T follicular helper cell (primary cell): ENCODE results near the gene ANKS1B.
"Not testable (repeated sequence)": the region's sequence is repeated elsewhere in the genome, so short reads cannot be mapped to it uniquely, and the experiment has no call there.

ENCODE experiments used
- DNase-seq: peaks from one replicate; pipeline ENCODE4 v3.0.0-alpha.2; 2020; ENCODE audit warnings: low read depth

ANKS1B gene

DNA sequence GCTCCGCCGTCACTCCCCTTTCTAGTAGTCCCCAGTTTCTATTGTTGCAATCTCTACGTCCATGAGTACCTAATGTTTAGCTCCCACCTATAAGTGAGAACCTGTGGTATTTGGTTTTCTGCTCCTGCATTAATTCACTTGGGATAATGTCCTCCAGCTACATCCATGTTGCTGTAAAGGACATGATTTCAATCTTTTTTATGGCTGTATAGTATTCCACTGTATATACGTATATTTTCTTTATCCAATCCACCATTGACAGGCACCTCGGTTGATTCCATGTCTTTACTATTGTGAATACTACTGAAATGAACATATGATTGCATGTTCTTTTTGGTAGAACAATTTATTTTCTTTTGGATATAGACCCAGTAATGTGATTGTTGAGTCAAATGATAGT lies 114.7 kb downstream of the ANKS1B start:
- DNase-seq = no peak

DNA sequence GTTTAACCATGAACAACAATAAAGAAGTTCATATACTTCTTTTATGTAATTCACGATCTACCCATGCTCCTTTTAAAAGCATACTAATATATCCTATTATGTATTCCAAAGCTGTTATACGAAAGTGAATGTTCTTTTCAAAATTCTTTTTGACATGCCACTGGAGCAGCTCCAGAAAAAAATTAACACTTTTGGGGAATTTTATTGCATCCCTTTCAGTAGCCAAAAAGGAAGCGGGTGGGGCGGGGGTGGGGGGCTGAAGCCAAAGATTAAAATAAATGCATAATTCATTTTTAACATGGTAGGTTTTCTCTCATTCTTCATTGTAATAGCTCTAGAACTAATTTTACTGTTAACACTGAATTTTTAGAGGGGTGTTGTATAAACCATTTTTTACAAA lies 123.0 kb downstream of the ANKS1B start:
- DNase-seq = no peak

DNA sequence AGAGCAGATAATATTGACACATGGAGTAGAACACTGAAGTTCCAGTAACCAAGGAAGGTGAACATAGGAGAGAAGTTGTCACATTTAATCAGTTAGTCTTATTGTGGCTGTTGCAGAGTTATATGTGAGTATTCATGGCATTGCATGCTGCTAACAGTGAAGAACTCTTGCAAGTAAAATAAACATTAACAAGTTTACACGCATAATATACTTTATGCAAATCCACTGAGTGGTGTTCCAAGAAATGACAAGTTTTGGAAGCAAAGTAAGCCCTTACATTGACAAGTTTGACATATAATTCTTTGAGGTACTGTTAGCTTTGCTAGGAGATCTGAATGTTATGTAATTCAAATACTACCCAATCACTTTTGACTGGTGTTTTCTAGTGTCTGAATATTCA lies 125.6 kb downstream of the ANKS1B start:
- no peak for DNase-seq

DNA sequence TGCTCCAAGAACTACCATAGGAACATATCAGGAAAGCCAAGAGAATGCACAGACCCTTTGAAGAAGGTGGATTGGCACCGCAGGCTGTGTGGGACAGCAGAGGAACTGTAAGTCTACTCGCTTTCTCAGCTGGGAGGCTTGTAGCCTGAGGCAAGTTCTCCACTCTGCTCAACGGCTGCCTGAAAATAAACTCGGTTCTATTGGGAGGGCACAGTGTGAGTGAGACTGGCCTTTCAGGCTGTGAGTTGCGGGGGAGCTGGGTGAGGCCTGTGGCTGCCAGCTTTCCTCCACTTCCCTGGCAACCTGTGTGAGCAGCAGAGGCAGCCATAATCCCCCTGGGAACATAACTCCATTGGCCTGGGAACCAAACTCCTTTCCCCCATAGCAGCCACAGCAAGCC lies 132.1 kb downstream of the ANKS1B start:
- DNase-seq = no peak

DNA sequence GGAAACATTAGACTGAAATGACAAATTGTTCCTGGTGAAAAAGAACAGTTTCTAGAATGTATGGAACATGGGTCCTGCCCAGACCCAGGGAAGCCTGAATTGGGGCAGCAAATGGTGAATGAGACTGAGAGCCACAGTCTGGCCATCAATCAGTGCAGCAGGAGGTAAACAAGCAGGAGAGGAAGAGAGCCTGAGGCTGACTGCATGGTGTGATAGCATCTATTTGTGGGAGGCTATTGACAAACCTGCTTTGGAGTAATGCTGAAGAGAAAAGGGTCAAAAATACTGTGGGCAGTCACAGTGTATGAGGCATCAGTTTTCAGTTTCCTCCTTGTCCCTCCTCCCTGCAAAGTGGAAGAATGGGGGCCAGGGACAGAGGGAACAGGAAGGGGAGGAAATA lies 136.8 kb downstream of the ANKS1B start:
- no peak for DNase-seq

DNA sequence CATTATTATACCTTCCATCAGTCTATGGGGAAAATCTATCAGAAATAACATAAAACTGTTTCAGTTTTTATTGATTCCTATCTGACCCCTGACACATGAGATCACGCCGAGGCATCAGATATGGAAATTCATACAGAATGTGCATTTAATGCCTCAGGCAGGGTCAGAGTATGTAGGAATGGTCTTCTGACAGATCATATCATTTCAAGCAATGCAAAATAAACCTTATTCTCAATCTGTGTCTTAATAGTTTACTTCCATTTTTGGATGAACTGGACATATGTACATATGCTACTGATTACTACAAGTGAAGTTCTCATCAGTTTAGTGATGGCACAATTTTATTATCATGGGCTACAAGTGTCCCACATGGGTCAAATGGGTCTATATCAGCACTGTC lies 150.0 kb downstream of the ANKS1B start:
- no peak for DNase-seq

DNA sequence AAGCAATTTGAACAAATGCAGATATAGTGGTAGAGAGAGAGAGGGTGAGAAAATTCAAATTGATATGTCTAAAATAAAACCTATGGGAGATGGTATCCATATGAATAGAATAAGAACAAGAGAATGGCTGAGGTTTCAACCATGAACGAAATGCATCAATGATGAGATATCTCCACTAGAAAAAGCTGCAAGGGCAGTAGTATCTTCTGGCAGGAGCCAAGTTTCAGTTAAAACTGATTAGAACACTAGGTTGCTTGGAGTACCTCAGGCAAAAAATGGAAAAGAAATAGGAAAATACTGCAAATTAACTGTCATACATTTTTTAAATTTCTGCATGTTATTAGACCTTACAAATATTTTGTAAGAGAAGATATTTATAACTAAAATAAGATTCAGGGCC lies 151.3 kb downstream of the ANKS1B start:
- DNase-seq = no peak

DNA sequence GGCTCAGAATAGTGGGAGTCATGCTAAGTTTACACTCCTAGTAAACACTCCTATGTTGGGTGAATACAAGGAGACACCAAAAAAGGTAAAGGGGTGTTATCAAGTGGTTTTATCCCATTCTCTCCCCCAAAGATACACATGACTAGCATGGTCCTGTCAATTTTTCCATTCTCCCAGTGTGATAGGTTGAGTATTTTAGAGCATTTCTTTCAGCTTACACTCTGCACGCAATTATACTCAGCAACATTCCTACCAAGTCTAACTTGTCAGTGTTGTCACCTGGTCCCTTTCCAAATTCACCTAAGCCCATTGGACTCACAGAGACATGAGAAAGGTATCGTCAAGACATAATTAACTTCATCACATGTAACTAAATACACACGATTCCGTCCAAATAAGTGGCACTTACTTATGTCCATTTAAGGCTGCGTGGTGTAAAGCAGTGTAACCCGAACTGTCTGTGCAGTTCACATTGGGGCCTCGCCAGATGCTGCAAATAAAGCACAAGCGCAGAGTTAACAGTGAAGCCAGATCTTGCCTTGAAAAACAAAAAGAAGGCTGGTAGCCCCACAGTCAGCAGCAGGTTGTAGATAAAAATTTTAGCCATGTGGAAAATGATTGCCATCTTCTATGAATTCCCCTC lies 159.7 kb downstream of the ANKS1B start:
- no peak for DNase-seq

DNA sequence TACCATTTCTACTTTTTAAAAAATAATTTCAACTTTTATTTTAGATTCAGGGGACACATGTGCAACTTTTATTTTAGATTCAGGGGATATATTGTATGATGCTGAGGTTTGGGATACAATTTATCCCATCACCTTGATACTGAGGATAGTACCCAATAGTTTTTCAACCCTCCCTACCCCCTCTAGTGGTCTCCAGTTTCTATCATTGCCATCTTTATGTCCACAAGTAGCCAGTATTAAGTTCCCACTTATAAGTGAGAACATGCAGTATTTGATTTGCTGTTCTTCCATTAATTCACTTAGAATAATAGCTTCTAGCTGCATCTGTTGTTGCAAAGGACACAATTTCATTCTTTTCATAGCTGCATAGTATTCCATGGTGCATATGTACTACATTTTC lies 162.5 kb downstream of the ANKS1B start:
- DNase-seq = no peak

DNA sequence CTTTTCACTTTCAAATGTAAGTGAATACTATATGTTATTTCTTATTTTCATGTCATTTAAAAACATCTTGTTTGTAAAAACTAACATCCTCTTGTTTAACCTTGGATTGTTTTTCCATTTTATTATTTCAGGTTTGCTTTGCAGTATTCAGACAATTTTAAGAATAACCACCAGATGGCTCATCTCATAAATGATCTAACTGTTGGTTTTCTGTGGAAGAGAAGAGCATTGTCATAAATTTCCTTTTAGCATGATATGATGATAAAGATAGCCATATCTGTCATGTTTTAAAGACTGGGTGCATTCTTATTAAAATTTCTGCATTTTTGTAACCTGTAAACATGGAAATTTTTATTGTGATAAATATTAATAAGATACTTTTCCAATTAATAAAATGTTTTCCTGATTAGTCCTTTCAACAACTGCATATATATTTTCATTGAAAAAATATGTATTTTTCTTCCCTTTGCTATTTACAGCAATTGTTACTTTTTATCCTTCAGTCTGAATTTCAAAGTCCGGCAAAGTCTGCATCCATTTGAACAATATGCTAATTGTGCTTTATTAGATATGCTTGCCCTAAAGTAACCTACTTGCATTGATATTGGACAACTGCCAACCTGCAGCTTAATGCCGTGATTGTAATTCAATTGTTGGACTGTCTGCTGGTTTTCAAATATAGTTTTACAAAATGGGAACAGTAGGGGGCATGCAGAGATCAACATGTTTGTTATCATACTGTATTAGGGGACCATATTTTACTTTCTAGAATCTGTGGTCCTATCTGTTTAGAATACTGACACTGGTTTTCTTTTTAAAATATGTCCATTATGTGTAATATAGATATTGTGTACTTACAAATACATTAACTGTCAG lies 173.8 kb downstream of the ANKS1B start:
- DNase-seq = no peak

DNA sequence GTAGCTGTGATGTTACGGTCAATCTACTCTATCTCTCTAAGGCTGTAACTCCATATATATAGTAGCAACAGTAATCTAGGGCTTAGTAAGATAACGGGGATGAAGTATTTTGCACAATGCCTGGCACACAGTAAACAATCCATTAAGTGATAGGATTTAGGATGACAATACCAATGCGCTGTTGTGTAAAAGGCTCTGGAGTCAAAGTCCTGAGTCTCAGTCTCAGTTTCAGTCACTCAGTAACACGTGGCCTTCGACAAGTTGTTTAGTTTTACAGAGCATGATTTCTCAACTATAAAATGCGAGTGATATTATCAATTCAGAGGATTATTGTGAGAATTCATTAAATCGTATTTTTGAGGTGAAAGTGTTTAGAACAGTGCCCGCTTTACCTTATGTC lies 174.8 kb downstream of the ANKS1B start:
- DNase-seq = no peak

DNA sequence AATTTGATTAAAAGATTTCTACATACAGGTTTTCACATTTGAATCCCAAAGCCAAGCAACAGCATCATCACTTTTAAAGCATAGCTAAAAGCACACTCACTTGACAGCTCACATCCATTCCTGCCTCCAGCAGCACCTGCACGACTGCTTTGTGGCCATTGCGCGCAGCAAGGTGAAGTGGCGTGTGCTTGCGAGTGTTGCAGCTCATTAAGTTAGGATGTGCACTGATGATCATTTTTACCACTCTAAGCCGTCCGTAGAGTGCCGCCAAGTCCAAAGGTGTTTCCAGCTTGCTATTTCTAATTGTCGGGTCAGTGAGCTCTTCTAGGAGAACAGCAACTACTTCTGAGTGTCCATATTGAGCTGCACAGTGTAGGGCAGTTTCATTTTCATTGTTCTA lies 178.4 kb downstream of the ANKS1B start:
- DNase-seq = no peak

DNA sequence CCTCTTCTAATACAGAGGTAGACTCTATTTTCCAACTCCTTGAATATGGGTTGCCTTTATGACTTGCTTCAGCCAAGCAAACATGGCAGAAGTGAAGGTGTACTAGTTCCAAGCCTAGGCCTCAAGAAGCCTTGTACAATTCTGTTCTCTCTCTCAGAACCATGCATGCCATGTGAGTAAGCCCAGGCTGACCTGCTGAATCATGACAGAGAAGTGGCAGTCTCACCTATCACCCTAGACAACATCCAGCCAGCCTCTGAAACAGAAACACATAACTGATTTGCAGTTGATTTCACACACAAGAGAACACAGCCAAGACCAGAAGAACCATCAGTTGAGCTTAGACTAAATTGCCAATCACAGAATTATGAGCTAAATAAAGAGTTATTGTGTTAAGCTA lies 180.0 kb downstream of the ANKS1B start:
- no peak for DNase-seq

DNA sequence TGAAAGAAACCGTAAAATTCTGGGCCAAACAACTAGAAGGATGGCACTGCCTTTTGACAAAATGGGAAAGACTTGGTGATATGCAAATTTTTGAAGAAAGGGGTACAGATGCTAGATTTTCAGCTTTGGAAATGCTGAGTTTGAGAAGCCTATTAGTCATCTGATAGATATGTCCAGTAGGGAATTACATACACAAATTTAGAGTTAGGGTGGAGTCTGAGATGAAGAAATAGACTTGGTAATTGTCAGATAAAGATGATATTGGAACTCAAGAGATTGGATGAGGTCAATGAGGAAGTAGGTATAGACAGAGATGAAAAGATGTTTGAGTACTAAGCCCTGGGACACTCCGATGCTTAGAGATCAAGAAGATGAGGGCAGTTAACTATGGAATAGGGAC lies 184.1 kb downstream of the ANKS1B start:
- no peak for DNase-seq

DNA sequence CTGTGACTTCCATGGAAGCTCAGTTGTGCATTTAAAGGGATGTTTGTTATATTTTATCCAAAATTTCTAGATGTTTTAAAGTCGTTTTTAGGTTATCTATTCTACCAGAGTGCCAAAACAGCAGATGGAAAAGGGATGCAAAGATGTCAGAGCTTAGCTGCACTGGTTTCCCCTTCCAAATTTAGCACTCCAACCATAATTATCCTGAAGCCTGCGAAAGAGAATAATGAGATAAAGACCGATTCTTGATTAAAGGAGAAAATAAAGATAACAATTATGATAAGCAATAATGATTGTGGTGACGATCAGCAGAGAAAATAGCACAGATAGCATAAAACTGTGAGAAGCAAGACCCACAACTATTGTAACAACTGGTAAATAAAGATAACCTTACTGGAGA lies 186.8 kb downstream of the ANKS1B start:
- not testable (repeated sequence) for DNase-seq

DNA sequence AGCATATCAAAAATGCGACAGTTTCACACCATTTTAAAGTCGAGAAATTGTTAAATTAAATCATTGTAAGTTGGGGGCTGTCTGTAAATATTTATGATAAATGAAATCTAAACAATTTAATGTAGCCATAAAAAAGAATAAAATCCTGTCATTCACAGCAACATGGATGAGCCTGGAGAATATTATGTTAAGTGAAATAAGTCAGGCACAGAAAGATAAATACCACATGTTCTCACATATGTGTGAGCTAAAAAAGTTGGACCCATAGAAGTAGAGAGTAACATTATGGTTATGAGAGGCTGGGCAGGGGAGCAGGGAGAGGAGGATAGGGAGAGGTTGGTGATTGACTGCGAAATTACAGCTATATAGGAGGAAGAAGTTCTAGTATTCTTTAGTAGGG lies 201.3 kb downstream of the ANKS1B start:
- DNase-seq = no peak

DNA sequence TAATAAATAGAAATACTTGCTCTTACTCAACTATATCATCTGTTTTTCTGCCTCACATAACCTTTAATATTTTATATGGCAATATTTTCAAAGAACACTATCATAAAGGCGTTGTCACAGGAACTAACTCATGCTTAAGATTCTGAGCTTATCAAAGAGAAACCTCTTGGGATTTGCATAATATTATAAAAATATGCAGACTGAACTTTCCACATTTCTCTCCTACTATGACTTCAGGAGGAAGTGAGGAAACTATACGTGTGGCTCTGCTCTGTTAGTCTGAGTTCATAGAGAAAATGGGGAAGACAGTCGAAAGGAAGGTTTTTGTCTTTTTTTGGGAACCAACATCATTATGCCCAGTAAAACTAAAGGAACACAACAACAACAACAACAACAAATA lies 212.5 kb downstream of the ANKS1B start:
- no peak for DNase-seq

DNA sequence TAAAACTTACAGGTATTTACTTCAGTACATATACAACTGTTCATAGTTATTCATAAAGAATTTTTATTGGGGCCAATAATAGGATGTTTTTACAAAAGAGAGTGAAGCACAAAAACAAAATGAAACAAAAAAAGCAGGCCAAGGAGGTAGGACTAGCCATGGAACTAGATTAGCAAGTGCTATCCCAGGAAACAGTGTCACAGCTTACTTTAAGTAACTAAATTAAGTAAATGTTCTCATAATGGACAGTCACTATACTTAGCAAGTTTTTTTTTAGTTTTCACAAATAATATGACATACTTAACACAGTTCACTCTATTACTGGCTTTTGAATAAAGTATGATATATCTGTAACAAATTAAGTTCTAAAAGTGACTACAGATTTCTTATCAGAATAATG lies 213.1 kb downstream of the ANKS1B start:
- no peak for DNase-seq

DNA sequence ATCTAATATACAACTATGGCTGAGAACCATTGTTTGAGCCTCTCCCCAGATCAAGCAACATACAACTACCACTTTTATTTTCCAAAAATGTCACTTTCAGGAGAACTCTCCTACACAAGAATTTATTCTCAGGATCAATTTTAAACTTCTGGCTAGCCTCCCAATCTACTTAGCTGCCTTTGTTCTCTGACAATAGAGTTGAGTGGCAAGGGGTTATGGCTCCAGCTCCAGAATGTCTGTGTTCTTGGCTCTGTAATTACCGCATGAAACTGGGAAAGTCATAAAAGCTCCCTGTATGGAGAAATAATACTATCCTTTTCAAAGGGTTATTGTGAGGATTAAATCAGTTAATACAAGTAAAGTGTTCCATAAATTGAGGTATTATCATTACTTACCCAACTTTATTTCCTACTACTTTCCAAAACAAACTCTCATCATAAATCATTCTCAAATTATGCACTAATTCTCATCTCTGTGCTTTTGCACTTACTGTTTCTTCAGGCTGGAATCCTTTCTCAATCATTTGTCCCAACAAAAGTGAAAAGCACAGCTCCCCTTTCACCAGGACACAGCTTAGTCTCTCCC lies 215.2 kb downstream of the ANKS1B start:
- no peak for DNase-seq

DNA sequence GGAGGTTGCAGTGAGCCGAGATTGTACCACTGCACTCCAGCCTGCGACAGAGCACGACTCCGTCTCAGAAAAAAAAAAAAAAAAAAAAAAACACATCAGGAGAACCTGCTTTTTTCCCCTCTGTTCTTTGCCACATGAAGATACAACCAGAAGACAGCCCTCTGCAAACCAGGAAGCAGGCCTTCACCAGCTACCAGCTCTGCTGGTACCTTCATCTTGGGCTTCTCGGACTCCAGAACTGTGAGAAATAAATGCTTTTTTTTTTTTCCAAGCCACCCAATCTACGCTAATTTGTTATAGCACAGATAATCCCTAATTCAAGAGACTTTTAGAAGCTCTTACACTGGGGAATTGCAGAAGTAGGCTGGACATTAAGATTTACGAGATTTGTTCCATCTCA lies 216.0 kb downstream of the ANKS1B start:
- no peak for DNase-seq

DNA sequence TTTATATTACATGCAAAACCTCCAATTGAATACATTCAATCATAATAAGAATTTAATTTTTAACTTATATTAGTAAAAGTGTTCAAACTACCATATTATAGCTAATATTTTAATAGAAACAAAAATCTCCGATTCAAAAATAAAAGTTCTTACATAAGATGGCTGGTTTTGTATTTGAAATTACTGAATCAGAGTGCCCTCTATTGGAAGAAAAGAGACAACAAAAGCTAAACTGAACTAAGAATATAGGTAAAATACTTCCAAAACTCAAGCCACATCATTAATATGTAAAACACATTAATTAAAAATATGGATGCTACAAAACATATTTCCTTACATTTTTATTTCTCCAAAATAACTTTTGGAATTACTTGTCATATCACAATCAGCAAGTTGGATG lies 216.9 kb downstream of the ANKS1B start:
- DNase-seq = no peak

DNA sequence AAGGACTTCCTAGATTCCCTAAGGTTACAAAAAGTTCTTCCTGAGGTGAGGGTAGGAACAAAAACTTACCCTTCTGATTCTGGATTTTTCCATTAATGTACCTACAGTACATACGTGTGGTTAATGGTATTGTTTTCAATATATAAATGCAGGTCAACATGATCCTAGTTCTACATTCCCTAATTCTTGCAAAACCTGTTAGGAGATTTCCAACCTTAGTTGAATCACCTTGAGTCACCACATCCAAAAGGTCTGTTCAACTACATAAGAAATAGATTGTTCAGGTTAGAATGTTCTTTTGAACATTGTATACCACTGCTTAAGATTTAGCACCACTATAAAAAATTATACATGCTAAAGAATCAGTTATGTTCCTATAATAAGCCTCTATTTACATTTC lies 218.3 kb downstream of the ANKS1B start:
- no peak for DNase-seq

DNA sequence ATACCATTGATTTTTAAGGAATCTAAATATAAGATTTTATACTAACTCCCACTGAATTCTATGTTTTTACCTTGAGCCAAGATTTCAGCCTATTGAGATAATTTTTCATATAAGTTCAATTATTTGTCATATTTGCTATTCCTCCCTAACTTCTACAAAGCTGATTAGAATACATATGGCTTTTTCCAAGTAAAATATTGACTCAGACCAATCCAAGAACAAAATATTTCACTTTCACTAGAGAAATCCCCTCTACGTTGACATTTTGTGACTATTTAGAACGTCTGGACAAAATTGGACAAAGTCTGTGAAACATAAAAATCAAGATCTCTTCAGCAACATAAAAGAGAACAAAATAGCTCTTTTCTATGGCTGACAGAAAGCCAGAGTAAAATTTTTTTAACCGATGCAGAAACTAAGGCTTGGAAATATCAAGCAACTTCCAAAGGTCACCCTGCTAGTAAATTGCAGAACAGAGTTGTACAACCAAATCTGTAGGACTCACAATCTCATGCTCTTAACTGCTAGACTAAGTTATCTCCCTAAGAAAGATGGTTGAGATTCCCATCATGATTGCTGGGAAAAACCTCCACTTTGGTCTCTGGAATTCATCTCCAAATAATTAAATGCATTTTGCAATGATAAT lies 219.1 kb downstream of the ANKS1B start:
- DNase-seq = no peak
